ENCODE measurements around the gene FAM83C.

DNA sequence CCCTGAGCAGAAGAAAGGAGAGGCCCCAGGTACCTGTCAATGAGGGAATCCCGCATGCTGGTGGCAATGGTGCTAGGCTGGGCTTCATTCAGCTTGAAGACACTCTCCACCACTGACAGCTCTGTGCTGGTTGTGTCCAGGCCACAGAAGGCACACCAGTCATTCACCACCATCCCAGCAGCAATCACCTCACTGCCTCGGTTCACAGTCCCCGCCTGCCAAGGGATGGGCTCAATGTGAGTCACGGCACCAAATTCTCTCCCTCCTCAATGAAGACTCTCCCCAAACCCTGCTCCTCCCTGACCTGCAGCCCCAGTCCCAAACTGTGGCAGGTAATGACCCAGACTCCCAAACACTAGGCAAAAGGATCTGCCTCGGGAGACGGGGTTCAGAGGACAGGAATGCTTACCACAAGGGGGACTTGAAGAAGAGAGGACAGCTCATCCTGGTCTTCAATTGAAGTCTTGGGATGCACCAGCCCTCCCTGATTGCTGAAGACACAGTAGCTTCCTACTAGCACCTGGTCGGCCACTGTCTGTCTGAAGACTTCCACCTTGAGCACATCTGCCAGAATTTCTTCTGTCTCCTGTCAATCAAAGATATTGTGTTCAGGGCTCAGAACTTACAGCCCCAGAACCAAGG lies 12.6 kb downstream of the FAM83C start:
- TF ChIP-seq CTCF (IDR thresholded peaks at IDR 0.05) (no peak), EP300 (IDR thresholded peaks at IDR 0.05) (no peak), POLR2A (IDR thresholded peaks at IDR 0.05; ENCODE audit: low read depth) (no peak)
